Measurements from ENCODE around the gene DUSP8.

DNA sequence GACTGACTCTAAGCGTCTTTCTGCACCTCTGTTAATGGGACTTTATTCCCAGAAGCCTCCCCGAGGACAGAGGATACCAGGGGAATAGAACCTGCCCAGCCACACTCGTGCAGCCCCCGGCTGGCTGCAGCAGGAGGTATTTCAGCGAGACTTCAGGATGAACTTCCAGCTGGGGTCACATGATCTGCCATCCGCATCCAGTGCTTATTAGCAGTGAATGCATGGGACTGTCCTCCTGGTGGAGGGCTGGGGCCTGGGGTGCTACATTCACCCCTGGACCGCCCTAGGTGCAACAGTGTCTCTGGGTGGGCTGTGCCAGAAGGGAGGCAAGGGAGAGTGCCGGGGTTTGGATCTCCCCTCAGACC lies 1.6 kb downstream of the DUSP8 start:
- TF ChIP-seq, protein P1, sequence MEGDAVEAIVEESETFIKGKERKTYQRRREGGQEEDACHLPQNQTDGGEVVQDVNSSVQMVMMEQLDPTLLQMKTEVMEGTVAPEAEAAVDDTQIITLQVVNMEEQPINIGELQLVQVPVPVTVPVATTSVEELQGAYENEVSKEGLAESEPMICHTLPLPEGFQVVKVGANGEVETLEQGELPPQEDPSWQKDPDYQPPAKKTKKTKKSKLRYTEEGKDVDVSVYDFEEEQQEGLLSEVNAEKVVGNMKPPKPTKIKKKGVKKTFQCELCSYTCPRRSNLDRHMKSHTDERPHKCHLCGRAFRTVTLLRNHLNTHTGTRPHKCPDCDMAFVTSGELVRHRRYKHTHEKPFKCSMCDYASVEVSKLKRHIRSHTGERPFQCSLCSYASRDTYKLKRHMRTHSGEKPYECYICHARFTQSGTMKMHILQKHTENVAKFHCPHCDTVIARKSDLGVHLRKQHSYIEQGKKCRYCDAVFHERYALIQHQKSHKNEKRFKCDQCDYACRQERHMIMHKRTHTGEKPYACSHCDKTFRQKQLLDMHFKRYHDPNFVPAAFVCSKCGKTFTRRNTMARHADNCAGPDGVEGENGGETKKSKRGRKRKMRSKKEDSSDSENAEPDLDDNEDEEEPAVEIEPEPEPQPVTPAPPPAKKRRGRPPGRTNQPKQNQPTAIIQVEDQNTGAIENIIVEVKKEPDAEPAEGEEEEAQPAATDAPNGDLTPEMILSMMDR (conservative IDR thresholded peaks at IDR 0.05), result no peak
- no peak for TF ChIP-seq EZH2 (IDR thresholded peaks at IDR 0.05; ENCODE audit: low read depth)
